HG02642 (cell line): Measurements from ENCODE around the gene SCN11A.

Source experiments
- ATAC-seq: cut with Tn5 transposase; IDR thresholded peaks from one replicate; pipeline ENCODE4 v1.9.1; 2021; ENCODE audit warnings: mild to moderate bottlenecking; ENCODE audit not compliant: unreplicated experiment, poor library complexity

SCN11A gene

GRCh38 chr3:39051649-39052561 is at the start of gene SCN11A, which contains the start of gene WDR48:
SCN11A (minus strand) TSS chr3:39051944; CDS start chr3:38950362, 101,582 bp downstream.
WDR48 (plus strand) TSS chr3:39052016; CDS start chr3:39052026, 10 bp downstream.
- ATAC-seq: peak; percentile 99

- ATAC-seq: peak; percentile 58
These were observed 49.4 kb upstream of the SCN11A start for GRCh38 chr3:39101022-39101689.

DNA sequence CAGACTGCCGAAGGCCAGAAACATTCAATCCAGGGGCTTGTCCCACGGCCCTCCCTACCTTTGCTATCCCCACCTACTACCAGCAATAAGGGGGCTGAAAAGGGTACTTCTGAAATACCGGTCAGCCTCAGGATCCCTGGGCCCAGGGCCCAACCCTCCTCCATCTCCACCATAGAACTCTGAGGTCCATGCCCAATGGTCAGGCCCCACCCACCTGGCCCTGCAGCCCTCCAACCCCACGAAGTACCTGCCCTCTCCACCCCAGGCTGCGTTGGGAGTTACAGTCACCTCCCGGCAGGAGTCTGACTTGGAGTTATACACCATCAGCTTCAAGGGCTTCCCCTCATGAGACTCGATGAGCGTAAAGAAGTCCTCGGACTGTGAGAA is 48.7 kb upstream of the SCN11A start:
- ATAC-seq: no peak

DNA sequence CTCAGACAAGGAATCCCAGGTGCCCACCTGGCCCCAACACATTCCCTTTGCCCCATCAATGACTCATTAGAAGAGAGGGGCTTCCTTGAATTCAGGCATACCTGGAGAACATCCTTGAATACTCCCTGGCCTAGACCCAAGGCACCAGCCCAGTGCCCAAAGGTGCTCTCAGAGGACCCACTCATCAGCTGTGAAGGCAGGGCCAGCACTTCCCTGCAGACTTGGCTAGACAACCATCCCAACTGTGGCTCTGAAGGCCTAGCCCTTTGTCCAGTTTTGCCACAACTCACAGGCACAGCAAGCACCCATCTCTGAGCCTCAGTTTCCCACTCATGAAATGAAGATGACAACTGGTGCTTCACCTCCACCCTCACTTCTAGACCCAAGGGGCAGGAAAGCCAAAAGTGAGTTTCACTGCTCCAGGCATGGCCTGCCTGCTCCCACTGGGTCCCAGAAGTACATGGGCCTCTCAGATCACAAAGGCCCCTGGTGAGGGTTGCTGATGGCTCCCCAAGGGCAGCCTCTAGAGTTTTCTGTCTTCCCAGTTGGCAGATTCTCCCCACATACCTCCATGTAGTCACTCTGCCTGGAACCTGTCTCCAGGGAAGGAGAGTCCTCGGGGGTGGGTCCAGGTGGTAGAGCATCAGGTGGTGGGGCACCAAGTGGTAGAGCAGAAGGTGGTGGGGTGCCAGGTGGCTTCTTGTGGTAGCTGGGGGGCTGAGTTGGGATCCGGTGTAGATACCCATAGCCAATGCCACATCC is 48.2 kb upstream of the SCN11A start:
- no peak for ATAC-seq

- no peak for ATAC-seq
These were observed 47.5 kb upstream of the SCN11A start for GRCh38 chr3:39099242-39099641.

GRCh38 chr3:39098473-39099000 is 46.8 kb upstream of the SCN11A start:
- ATAC-seq: no peak

DNA sequence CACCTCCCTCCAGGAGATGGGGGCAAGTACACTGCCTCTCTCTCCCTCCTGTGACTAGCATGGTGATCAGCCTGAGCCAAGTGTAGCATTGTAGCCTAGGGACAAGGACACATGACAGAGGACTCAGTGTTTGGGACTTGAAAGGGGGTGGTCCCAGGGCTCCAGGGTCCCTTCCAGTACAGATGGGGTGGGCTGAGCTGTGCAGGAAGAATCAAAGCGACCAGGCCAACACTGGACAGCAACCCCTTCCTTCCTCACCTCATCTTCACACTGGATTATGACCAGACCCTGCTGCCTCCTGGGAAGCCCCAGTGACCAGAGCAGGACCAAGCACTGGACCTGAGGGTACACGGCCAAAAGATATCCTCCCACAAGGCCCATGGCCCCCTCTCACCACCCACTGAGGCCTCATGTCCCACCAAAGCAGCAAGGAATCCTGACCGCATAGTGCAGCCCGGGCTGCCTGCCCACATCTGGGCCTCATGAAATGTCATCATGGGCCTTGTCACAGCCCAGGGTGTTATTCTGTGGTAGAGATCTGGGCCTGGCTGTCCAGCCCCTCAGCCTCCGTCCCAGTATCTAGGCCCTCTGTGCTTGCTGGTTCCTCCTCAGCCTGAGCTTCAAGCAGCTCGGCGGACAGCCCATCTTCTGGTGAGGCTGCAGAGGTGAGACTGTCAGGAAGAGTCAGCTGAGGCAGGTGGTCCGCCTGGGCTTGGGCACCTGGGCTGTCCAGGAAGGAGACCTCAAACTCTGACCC is 46.1 kb upstream of the SCN11A start:
- no peak for ATAC-seq

GRCh38 chr3:39096775-39097174 is 45.0 kb upstream of the SCN11A start:
- ATAC-seq: no peak

GRCh38 chr3:39095778-39096177 is 44.0 kb upstream of the SCN11A start:
- ATAC-seq: no peak

- ATAC-seq: no peak
These were observed 43.3 kb upstream of the SCN11A start for GRCh38 chr3:39094851-39095677.

GRCh38 chr3:39090922-39091321 is 39.2 kb upstream of the SCN11A start:
- no peak for ATAC-seq

DNA sequence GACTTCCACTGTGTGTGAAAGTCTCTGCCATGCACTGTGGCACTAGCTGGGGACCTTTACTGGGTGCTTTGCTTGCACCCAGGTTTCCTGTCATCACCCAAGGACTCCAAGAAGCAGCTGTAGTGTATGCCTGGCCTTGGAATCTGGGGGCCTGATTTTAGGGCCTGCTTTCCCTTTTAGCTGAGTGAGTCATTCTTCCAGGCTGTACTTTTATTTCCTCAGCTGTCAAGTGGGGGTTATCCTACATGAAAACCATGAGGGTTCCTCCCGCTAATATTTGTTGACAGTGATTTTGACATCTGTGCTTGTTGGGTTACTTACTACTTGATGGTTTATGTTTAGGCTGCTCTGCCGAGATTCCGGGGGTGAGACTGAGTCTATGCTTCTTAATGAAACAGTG is 37.1 kb upstream of the SCN11A start:
- ATAC-seq: no peak

DNA sequence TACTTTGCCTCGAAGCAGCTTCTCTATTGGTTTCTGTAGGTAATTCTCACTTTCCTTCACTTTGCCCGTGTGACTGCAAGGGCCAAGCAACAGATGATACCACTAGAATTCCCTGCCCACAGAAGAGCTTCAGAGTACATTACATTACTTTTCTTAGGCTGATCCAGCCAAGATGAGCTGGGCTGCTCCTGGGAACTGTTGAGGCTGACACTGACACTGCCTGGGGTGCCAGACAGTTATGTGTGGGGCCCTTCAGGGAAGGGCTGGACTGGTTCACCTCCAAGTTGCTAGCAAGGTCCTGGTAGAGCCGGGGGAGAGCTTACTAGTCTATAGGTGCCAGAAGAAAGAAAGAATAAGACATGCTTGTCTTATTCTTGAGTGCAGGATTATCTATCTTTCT is 36.7 kb upstream of the SCN11A start:
- ATAC-seq: no peak

GRCh38 chr3:39086144-39086543 is 34.4 kb upstream of the SCN11A start:
- ATAC-seq: peak; percentile 63

DNA sequence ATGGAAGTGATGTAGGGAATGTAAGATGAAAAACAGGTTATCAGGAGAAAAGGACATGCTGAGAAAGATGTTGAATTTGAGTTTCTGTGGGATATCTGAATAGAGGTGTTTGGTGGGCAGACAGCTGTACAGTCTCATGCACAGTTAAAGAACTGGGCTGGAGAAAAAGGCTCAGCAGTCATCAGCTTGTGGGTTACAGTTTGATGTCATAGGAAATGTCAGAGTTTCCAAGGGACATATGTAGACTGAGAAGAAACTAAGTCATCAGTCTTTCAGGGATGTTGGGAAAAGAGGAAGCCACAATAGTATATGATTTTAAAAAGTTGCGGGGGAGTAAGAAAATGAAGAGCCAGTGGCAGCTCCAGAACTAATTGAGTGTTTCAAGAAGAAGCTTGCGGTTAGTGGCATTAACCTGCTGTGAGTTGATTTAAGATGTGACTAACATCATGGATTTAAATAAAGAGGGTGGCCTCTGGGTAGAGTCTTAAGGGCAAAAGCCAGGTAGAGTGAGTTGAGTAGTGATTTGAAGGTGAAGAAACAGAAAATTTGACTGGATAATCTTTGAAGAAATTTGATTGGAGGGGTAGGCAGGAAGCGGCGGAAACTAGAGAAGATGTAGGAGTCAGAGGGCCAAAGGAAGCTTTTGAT is 31.0 kb upstream of the SCN11A start:
- no peak for ATAC-seq

DNA sequence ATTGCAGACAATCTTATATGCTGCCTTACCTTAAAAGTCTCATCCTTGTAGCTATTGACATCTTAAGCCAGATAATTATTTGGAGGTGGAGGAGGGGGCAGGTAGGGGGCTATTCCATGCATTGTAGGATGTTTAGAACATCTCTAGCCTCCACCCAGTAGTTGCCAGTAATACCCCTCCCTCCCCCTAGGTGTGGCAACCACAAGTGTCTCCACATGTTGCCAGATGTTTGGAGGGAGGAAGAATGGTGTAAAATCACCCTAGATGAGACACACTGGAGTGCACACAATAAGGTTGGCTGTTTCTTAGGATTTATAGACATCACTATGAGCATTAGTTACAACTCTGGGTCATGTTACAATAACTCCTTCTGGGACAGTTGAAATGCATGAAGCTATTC is 28.3 kb upstream of the SCN11A start:
- ATAC-seq: no peak

DNA sequence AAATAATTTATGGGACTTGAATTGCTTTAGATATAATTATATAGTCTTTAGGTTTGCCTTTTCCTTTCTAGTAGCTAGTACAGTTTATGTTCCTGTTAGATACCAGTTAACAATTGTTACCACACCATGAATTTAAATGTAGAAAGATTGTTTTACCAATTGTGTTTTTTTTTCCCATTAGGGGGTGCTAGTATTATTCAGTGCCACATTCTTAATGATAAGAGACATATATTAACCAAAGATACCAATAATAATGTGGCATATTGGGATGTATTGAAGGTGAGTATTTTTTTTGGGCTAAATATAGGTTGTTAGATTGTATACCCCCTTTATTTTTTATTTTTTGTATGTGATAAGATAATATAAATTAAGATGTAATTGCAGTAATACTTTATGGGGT is 27.8 kb upstream of the SCN11A start:
- ATAC-seq: no peak

DNA sequence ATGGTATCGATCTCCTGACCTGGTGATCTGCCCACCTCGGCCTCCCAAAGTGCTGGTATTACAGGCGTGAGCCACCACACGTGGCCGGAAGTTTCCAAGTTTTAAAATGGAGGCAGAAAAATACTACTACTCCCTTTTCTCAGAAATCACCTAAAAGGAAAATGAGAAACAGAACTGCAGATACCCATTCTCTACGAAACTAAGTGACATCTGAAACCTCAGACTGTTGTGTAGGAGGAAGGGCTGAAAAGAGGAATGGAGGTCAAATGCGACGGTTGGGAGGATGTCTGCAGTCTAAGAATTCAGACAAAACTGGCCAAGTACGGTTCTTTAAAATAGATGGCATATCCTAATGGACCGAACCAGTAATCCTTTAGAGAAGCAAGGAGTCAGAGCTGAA is 24.2 kb upstream of the SCN11A start:
- no peak for ATAC-seq

DNA sequence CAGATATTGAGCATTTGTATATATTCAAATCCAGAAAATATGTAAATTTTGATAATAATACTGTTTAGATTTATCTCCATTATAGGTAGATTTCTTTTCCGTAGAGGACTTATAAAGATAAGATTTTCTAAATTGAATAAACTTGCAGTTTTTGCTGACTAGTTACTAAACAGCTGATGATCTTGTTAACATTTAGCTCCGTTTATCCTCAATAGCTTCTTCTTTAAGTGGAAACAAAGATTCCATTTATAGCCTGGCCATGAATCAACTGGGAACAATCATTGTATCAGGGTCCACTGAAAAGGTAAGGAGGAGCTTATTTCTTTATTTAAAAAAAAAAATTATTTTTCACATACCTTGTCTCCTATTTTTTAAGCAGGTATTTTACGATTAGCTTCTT is 16.8 kb upstream of the SCN11A start:
- ATAC-seq: no peak
